A549 (cell line): ENCODE measurements around the gene ARHGAP44.

Source experiments
- BHLHE40 ChIP-seq: IDR thresholded peaks from 2 replicates; pipeline ENCODE4 v1.6.1; 2012; ENCODE audit warnings: low read depth, low read length, inconsistent platforms
- CHD2 ChIP-seq: fragments of 150-350 bp; IDR thresholded peaks from 2 replicates; pipeline ENCODE4 v1.6.1; 2014; ENCODE audit warnings: low read length; ENCODE audit not compliant: partially characterized antibody
- CTCF ChIP-seq: fragments of >200 bp; sonication (Bioruptor Twin); formaldehyde crosslinking; IDR thresholded peaks from 3 replicates; pipeline ENCODE4 v1.5.1; 2016
- HMGXB4 ChIP-seq: fragments of 250-450 bp; sonication (Bioruptor Pico); IDR thresholded peaks from 2 replicates; pipeline ENCODE4 v1.5.0; 2021; ENCODE audit warnings: mild to moderate bottlenecking, moderate library complexity, borderline replicate concordance
- JUN ChIP-seq, 2 experiments: fragments of >200 bp; sonication (Bioruptor Twin); formaldehyde crosslinking; IDR thresholded peaks; 2 replicates in 1 of 2; 3 replicates in 1 of 2; pipeline ENCODE4 v1.6.1; 2016 to 2017
- NR3C1 ChIP-seq: fragments of >200 bp; sonication (Bioruptor Twin); formaldehyde crosslinking; IDR thresholded peaks from 3 replicates; pipeline ENCODE4 v1.6.1; 2017
- PBX3 ChIP-seq: IDR thresholded peaks from 2 replicates; pipeline ENCODE4 v1.6.1; 2012
- POLR2A ChIP-seq: IDR thresholded peaks from 2 replicates; pipeline ENCODE4 v1.6.1; 2012; ENCODE audit warnings: mild to moderate bottlenecking, low read length
- RCOR1 ChIP-seq: fragments of 150-350 bp; IDR thresholded peaks from 2 replicates; pipeline ENCODE4 v1.6.1; 2014; ENCODE audit warnings: antibody characterized with exemption, low read length, low read depth
- REST ChIP-seq: fragments of 200-600 bp; sonication (generic); IDR thresholded peaks from 2 replicates; pipeline ENCODE4 v1.6.1; 2016; ENCODE audit warnings: antibody characterized with exemption, mild to moderate bottlenecking, moderate library complexity
- SMC3 ChIP-seq: fragments of >200 bp; sonication (Bioruptor Twin); formaldehyde crosslinking; IDR thresholded peaks from 3 replicates; pipeline ENCODE4 v1.6.1; 2018; ENCODE audit warnings: inconsistent platforms
- ZC3H11A ChIP-seq: fragments of 450-650 bp; IDR thresholded peaks from 2 replicates; pipeline ENCODE4 v1.6.1; 2014; ENCODE audit warnings: antibody characterized with exemption, mild to moderate bottlenecking
- ZNF302 ChIP-seq: fragments of 250-450 bp; sonication (Bioruptor Pico); IDR thresholded peaks from 2 replicates; pipeline ENCODE4 v1.9.0; 2021; ENCODE audit warnings: inconsistent platforms, mild to moderate bottlenecking, moderate library complexity

GRCh38 chr17:12973496-12974004 is 184.3 kb downstream of the ARHGAP44 start:
- TF ChIP-seq CTCF (no peak), REST (no peak), PBX3 (no peak), CHD2 (no peak), RCOR1 (no peak), JUN (IDR thresholded peaks at IDR 0.05) (no peak), HMGXB4 (CRISPR knock-in tag) (no peak), POLR2A (no peak), BHLHE40 (no peak), ZC3H11A (no peak), SMC3 (no peak), NR3C1 (no peak), ZNF302 (CRISPR knock-in tag) (no peak)
